Measurements from ENCODE around the gene CACFD1.

The CACFD1 gene

GRCh38 chr9:133465984-133466383, 6.2 kb downstream of the CACFD1 start:
- TF ChIP-seq GATA2 (IDR thresholded peaks at IDR 0.05; ENCODE audit: low read depth, low read length), result no peak
- TF ChIP-seq GATA3 (IDR thresholded peaks at IDR 0.05; ENCODE audit: low read depth, low read length), result no peak

- no peak for TF ChIP-seq GATA2 (IDR thresholded peaks at IDR 0.05; ENCODE audit: low read depth, low read length)
- TF ChIP-seq GATA3 (IDR thresholded peaks at IDR 0.05; ENCODE audit: low read depth, low read length), result no peak
These were observed 7.3 kb downstream of the CACFD1 start for GRCh38 chr9:133467101-133467500.

GRCh38 chr9:133468374-133468773, 8.6 kb downstream of the CACFD1 start:
- TF ChIP-seq GATA2 (IDR thresholded peaks at IDR 0.05; ENCODE audit: low read depth, low read length) (no peak), GATA3 (IDR thresholded peaks at IDR 0.05; ENCODE audit: low read depth, low read length) (no peak)

GRCh38 chr9:133468777-133469421, 9.1 kb downstream of the CACFD1 start:
- TF ChIP-seq GATA2 (IDR thresholded peaks at IDR 0.05; ENCODE audit: low read depth, low read length) (no peak), GATA3 (IDR thresholded peaks at IDR 0.05; ENCODE audit: low read depth, low read length) (no peak)

GRCh38 chr9:133470427-133470924, 10.7 kb downstream of the CACFD1 start:
- TF ChIP-seq GATA2 (IDR thresholded peaks at IDR 0.05; ENCODE audit: low read depth, low read length) (no peak), GATA3 (IDR thresholded peaks at IDR 0.05; ENCODE audit: low read depth, low read length) (no peak)

GRCh38 chr9:133470988-133471387, 11.2 kb downstream of the CACFD1 start:
- TF ChIP-seq GATA3 (IDR thresholded peaks at IDR 0.05; ENCODE audit: low read depth, low read length) (no peak), GATA2 (IDR thresholded peaks at IDR 0.05; ENCODE audit: low read depth, low read length) (no peak)

- TF ChIP-seq GATA3 (IDR thresholded peaks at IDR 0.05; ENCODE audit: low read depth, low read length) (no peak), GATA2 (IDR thresholded peaks at IDR 0.05; ENCODE audit: low read depth, low read length) (no peak)
These were observed 11.9 kb downstream of the CACFD1 start for GRCh38 chr9:133471551-133472276.

- no peak for TF ChIP-seq GATA2 (IDR thresholded peaks at IDR 0.05; ENCODE audit: low read depth, low read length)
- TF ChIP-seq GATA3 (IDR thresholded peaks at IDR 0.05; ENCODE audit: low read depth, low read length), result no peak
These were observed 12.5 kb downstream of the CACFD1 start for GRCh38 chr9:133472277-133472645.

GRCh38 chr9:133472753-133473378, 13.1 kb downstream of the CACFD1 start:
- TF ChIP-seq GATA3 (IDR thresholded peaks at IDR 0.05; ENCODE audit: low read depth, low read length), result no peak
- no peak for TF ChIP-seq GATA2 (IDR thresholded peaks at IDR 0.05; ENCODE audit: low read depth, low read length)

GRCh38 chr9:133473743-133474142, 14.0 kb downstream of the CACFD1 start:
- TF ChIP-seq GATA3 (IDR thresholded peaks at IDR 0.05; ENCODE audit: low read depth, low read length) (no peak), GATA2 (IDR thresholded peaks at IDR 0.05; ENCODE audit: low read depth, low read length) (no peak)

- TF ChIP-seq GATA3 (IDR thresholded peaks at IDR 0.05; ENCODE audit: low read depth, low read length) (no peak), GATA2 (IDR thresholded peaks at IDR 0.05; ENCODE audit: low read depth, low read length) (peak; percentile 69; the same call in 1 of the 2 replicates)
These were observed 14.4 kb downstream of the CACFD1 start for GRCh38 chr9:133474215-133474614.

- TF ChIP-seq GATA3 (IDR thresholded peaks at IDR 0.05; ENCODE audit: low read depth, low read length) (no peak), GATA2 (IDR thresholded peaks at IDR 0.05; ENCODE audit: low read depth, low read length) (no peak)
These were observed 15.1 kb downstream of the CACFD1 start for GRCh38 chr9:133474853-133475252.

- TF ChIP-seq GATA3 (IDR thresholded peaks at IDR 0.05; ENCODE audit: low read depth, low read length) (no peak), GATA2 (IDR thresholded peaks at IDR 0.05; ENCODE audit: low read depth, low read length) (no peak)
These were observed 15.7 kb downstream of the CACFD1 start for GRCh38 chr9:133475292-133476012.

Measured in SH-SY5Y (cell line).